H1 (cell line): ENCODE results near the gene RICTOR. TPM values are rescaled to one million over a fixed set of nuclear protein-coding genes. Genes with fewer than 3 reads are reported as not detected.

ENCODE experiments used
- CTCF ChIA-PET: fragments of 300-600 bp; sonication (Branson Sonifier 250); formaldehyde crosslinking; loops from one replicate; lab custom pipeline; 2021; ENCODE audit not compliant: partially characterized antibody; lab: Charles Lee
- POLR2A ChIA-PET: fragments of 300-600 bp; sonication (Branson Sonifier 250); formaldehyde crosslinking; loops from one replicate; lab custom pipeline; 2021; ENCODE audit warnings: inconsistent platforms; ENCODE audit not compliant: partially characterized antibody; lab: Charles Lee
- DNase-seq, 2 experiments: peaks; one replicate each; pipeline versions ENCODE4 v3.0.0 to v3.0.0-alpha.2; 2010 to 2022; ENCODE audit warnings: low spot score in 2 of 2, low read depth in 1 of 2, mixed read lengths in 1 of 2
- FAIRE-seq: peaks from 2 replicates; lab custom pipeline; 2011; peaks lifted over from hg19 to GRCh38; lab: Jason Lieb, UNC
- H2AFZ ChIP-seq: 2 replicates; pipeline ENCODE4 v1.8.1; 2012; ENCODE audit warnings: low read length, inconsistent platforms
- H2AK5ac ChIP-seq: 2 replicates; pipeline ENCODE4 v1.6.1; 2013; ENCODE audit warnings: low read depth, low read length
- H2BK120ac ChIP-seq: replicated peaks from 2 replicates; pipeline ENCODE3; 2013; ENCODE audit warnings: low read depth, low read length, inconsistent platforms
- H2BK12ac ChIP-seq: 2 replicates; pipeline ENCODE4 v1.6.1; 2013; ENCODE audit warnings: low read depth, low read length
- H2BK15ac ChIP-seq: 2 replicates; pipeline ENCODE4 v1.6.1; 2013; ENCODE audit warnings: low read length
- H2BK20ac ChIP-seq: 2 replicates; pipeline ENCODE4 v1.6.1; 2013; ENCODE audit warnings: low read length
- H2BK5ac ChIP-seq: 2 replicates; pipeline ENCODE4 v1.6.1; 2013; ENCODE audit warnings: low read depth, low read length
- H3K14ac ChIP-seq: 2 replicates; pipeline ENCODE4 v1.6.1; 2013; ENCODE audit warnings: inconsistent platforms; ENCODE audit not compliant: insufficient read length
- H3K18ac ChIP-seq: 2 replicates; pipeline ENCODE4 v1.6.1; 2013; ENCODE audit warnings: low read length; ENCODE audit errors: extremely low read depth
- H3K23ac ChIP-seq: 2 replicates; pipeline ENCODE4 v1.6.1; 2013; ENCODE audit warnings: inconsistent platforms; ENCODE audit not compliant: insufficient read length
- H3K23me2 ChIP-seq: 2 replicates; pipeline ENCODE4 v1.6.1; 2013; ENCODE audit warnings: low read depth, low read length
- H3K27ac ChIP-seq: 2 replicates; pipeline ENCODE4 v1.6.1; 2011; ENCODE audit warnings: low read depth, low read length, inconsistent platforms
- H3K27me3 ChIP-seq, 4 experiments: replicated peaks in 1 of 4; 1 replicate in 1 of 4; 2 replicates in 3 of 4; pipeline versions ENCODE4 v1.6.1 to v1.8.1; 2011 to 2013; ENCODE audit warnings: low read length in 3 of 4, mild to moderate bottlenecking in 3 of 4, inconsistent platforms in 2 of 4, mixed read lengths in 2 of 4, moderate library complexity in 1 of 4; ENCODE audit not compliant: control insufficient read depth in 3 of 4, insufficient read depth in 3 of 4; ENCODE audit errors: extremely low read depth in 1 of 4
- H3K36me3 ChIP-seq, 4 experiments: 2 replicates each; pipeline versions ENCODE4 v1.6.1 to v1.8.1; 2011 to 2013; ENCODE audit warnings: mild to moderate bottlenecking in 4 of 4, low read length in 3 of 4, moderate library complexity in 2 of 4, control low read depth in 1 of 4, inconsistent platforms in 1 of 4; ENCODE audit not compliant: insufficient read depth in 4 of 4, control insufficient read depth in 2 of 4
- H3K4ac ChIP-seq: replicated peaks from 2 replicates; pipeline ENCODE3; 2013; ENCODE audit warnings: low read length, low read depth, mixed read lengths, inconsistent platforms; ENCODE audit not compliant: insufficient read length
- H3K4me1 ChIP-seq, 4 experiments: replicated peaks in 1 of 4; 1 replicate in 1 of 4; 2 replicates in 3 of 4; pipeline versions ENCODE4 v1.6.1 to v1.8.1; 2011 to 2013; ENCODE audit warnings: low read length in 3 of 4, inconsistent platforms in 2 of 4, mixed read lengths in 1 of 4; ENCODE audit not compliant: insufficient read depth in 4 of 4, control insufficient read depth in 3 of 4
- H3K4me2 ChIP-seq, 2 experiments: 2 replicates each; pipeline versions ENCODE4 v1.6.1 to v1.8.1; 2011 to 2013; ENCODE audit warnings: low read depth in 2 of 2, low read length in 2 of 2, control low read depth in 1 of 2, inconsistent platforms in 1 of 2, mild to moderate bottlenecking in 1 of 2; ENCODE audit not compliant: insufficient read depth in 1 of 2
- H3K4me3 ChIP-seq, 4 experiments: fragments of 200-600, 300-600 bp in 1 of 4; sonication (generic), shearing (Covaris generic), sonication (Bioruptor Twin) in 1 of 4; 2 replicates each; pipeline versions ENCODE4 v1.5.1 to v1.8.1; 2011 to 2016; ENCODE audit warnings: low read length in 4 of 4, low read depth in 3 of 4, control low read depth in 2 of 4, inconsistent platforms in 2 of 4, mild to moderate bottlenecking in 2 of 4, mixed read lengths in 1 of 4, moderate library complexity in 1 of 4; ENCODE audit not compliant: insufficient read depth in 2 of 4; ENCODE audit errors: extremely low read depth in 1 of 4
- H3K56ac ChIP-seq: replicated peaks from 2 replicates; pipeline ENCODE3; 2013; ENCODE audit warnings: low read depth, mild to moderate bottlenecking, mixed read lengths, low read length, inconsistent platforms; ENCODE audit not compliant: insufficient read length
- H3K79me1 ChIP-seq: 2 replicates; pipeline ENCODE4 v1.6.1; 2013; ENCODE audit warnings: low read depth, low read length, control low read depth
- H3K79me2 ChIP-seq, 2 experiments: 2 replicates each; pipeline versions ENCODE4 v1.6.1 to v1.8.1; 2012 to 2013; ENCODE audit warnings: low read length in 2 of 2, mild to moderate bottlenecking in 2 of 2, inconsistent platforms in 1 of 2; ENCODE audit not compliant: insufficient read depth in 2 of 2, control insufficient read depth in 1 of 2
- H3K9ac ChIP-seq, 4 experiments: replicated peaks in 1 of 4; 1 replicate in 1 of 4; 2 replicates in 3 of 4; pipeline versions ENCODE4 v1.6.1 to v1.8.1; 2011 to 2013; ENCODE audit warnings: low read depth in 3 of 4, low read length in 3 of 4, control low read depth in 2 of 4, mild to moderate bottlenecking in 2 of 4, moderate library complexity in 2 of 4, inconsistent platforms in 1 of 4; ENCODE audit errors: extremely low read depth in 1 of 4
- H3K9me3 ChIP-seq, 2 experiments: 2 replicates each; pipeline versions ENCODE4 v1.6.1 to v1.8.1; 2012 to 2013; ENCODE audit warnings: mild to moderate bottlenecking in 2 of 2, moderate library complexity in 2 of 2, control low read depth in 1 of 2, inconsistent platforms in 1 of 2, low read depth in 1 of 2, low read length in 1 of 2, mixed read lengths in 1 of 2; ENCODE audit not compliant: insufficient read depth in 2 of 2
- H4K20me1 ChIP-seq, 2 experiments: replicated peaks in 1 of 2; 2 replicates each; pipeline versions ENCODE3 to v1.8.1; 2011 to 2013; ENCODE audit warnings: inconsistent platforms in 2 of 2, low read length in 2 of 2, mild to moderate bottlenecking in 1 of 2; ENCODE audit not compliant: insufficient read depth in 2 of 2, control insufficient read depth in 1 of 2
- H4K5ac ChIP-seq: 2 replicates; pipeline ENCODE4 v1.6.1; 2013; ENCODE audit warnings: low read length, low read depth, mixed read lengths, inconsistent platforms; ENCODE audit not compliant: insufficient read length
- H4K8ac ChIP-seq: 2 replicates; pipeline ENCODE4 v1.8.0; 2013; ENCODE audit warnings: mild to moderate bottlenecking, moderate library complexity, low read length, inconsistent platforms; ENCODE audit not compliant: insufficient read depth; ENCODE audit errors: extremely low read depth
- H4K91ac ChIP-seq: replicated peaks from 2 replicates; pipeline ENCODE3; 2013; ENCODE audit warnings: low read length, mixed read lengths, inconsistent platforms; ENCODE audit not compliant: insufficient read length
- FOSL1 ChIP-seq: IDR thresholded peaks from 2 replicates; pipeline ENCODE4 v1.6.1; 2011; ENCODE audit warnings: mild to moderate bottlenecking, low read depth, low read length, moderate library complexity; ENCODE audit not compliant: insufficient read depth
- HDAC6 ChIP-seq: IDR thresholded peaks from one replicate; pipeline ENCODE4 v1.7.1; 2012; ENCODE audit warnings: low read depth, mild to moderate bottlenecking, inconsistent platforms, low read length, moderate library complexity
- MAX ChIP-seq: IDR thresholded peaks from 2 replicates; pipeline ENCODE4 v1.6.1; 2012; ENCODE audit warnings: inconsistent platforms
- WGBS, 2 experiments: shearing (Covaris generic) in 1 of 2; methylation state at CpG; one replicate each; pipeline versions ENCODE4 v1.1.6 to v1.1.7; 2013 to 2015; ENCODE audit warnings: low lambda C conversion rate in 2 of 2, mixed read lengths in 2 of 2, inconsistent platforms in 1 of 2, low coverage in 1 of 2, missing lambda C conversion rate in 1 of 2; ENCODE audit not compliant: insufficient replicate concordance in 2 of 2, insufficient coverage in 1 of 2, insufficient read length in 1 of 2; ENCODE audit errors: extremely low coverage in 1 of 2, missing lambda C conversion rate in 1 of 2; 5-methylcytosine and 5-hydroxymethylcytosine counted together
- polyA plus RNA-seq, 7 experiments: library from polyadenylated mRNA; depleted of rRNA in 3 of 7; stranded (reverse) in 5 of 7; unstranded in 2 of 7; fragments of >200 nt in 5 of 7; fragments of 200-250 nt in 2 of 7; gene quantifications; 1 replicate in 5 of 7; 2 replicates in 1 of 7; 4 replicates in 1 of 7; pipeline versions ENCODE4 v1.2.1 to v1.2.3, GENCODE V29; 2011 to 2013; ENCODE audit warnings: missing spikeins in 2 of 7, mixed read lengths in 2 of 7
- total RNA-seq: library from RNA; stranded (reverse); fragmentation: NEBNext Ultra II Directional; extraction: Animal tissue kit (Norgen Biotek cat#: 25700); gene quantifications from 2 replicates; pipeline ENCODE4 v1.2.1, GENCODE V29; 2021

The RICTOR gene
- total and polyA plus RNA-seq, 2 of the 8 experiments (the other 6 are each of a cell fraction or from before 2014, with no cell fraction given) = 4.3 to 26.6 TPM

- H2AK5ac ChIP-seq = no peak overlapping the region
- no peaks in the 10 kb centered on the region for H4K20me1 ChIP-seq
- no peak for TF ChIP-seq HDAC6
- no peak for TF ChIP-seq MAX
- no peak for TF ChIP-seq FOSL1
- no peaks in the 10 kb centered on the region; a peak in 1 of 7 replicates for H3K4me1 ChIP-seq
- H3K36me3 ChIP-seq = no peaks in the 10 kb centered on the region
- H3K27ac ChIP-seq = no peak overlapping the region
- H3K4me2 ChIP-seq = no peak overlapping the region
- H2BK20ac ChIP-seq = no peak overlapping the region
- WGBS, 2 experiments = 87% methylated on average over 6 of the region's 6 CpGs; no CpG with 5 or more reads in 1 of the 2 experiments
- no peak overlapping the region for H2BK5ac ChIP-seq
- peaks cover 10% of the 10 kb centered on the region for H3K23me2 ChIP-seq
- H2BK120ac ChIP-seq = no peak overlapping the region
- H2AFZ ChIP-seq = no peak overlapping the region
- no peak overlapping the region for H3K4ac ChIP-seq
- no peaks in the 10 kb centered on the region for H3K9me3 ChIP-seq
- no peak overlapping the region for H3K18ac ChIP-seq
- no peak overlapping the region for H2BK12ac ChIP-seq
- no peak overlapping the region for H3K9ac ChIP-seq
- no peaks in the 10 kb centered on the region for H3K27me3 ChIP-seq
- no peak overlapping the region for H4K5ac ChIP-seq
- no peak overlapping the region for H3K14ac ChIP-seq
- ChIA-PET CTCF (no interaction called here), POLR2A (no interaction called here)
- H3K56ac ChIP-seq = no peak overlapping the region
- H4K91ac ChIP-seq = no peak overlapping the region
- H2BK15ac ChIP-seq = no peak overlapping the region
- no peaks in the 10 kb centered on the region for H3K79me1 ChIP-seq
- H3K23ac ChIP-seq = no peak overlapping the region
- FAIRE-seq (no peak), DNase-seq (no peak)
- H4K8ac ChIP-seq = no peak overlapping the region
- H3K4me3 ChIP-seq = no peak overlapping the region
- H3K79me2 ChIP-seq = peaks cover 0 to 12% of the 10 kb centered on the region in 2 experiments; a peak in 3 of 4 replicates
Observed at GRCh38 chr5:39076757-39077728, 2.8 kb upstream of the RICTOR start.
